ENCODE measurements around the gene GRPR.

DNA sequence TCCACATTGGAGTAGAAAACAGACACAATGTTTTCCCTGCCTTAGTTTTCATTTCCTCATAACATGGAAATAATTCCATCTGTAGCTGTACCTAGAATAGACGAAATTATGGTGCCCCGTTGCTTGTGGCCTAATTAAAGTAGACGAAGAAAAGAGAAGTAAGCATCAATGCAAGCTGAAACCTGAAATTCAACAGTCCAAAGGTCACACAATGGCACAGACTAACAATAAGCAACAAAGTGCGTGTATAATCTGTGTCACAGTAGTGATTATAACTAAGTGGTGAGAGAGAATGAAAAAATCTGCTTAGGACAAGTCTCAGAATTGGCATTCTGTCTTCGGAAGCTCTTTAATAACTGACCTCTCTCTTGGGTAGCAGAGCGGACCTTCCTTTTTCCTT, 68.2 kb downstream of the GRPR start:
- TF ChIP-seq, protein P1, sequence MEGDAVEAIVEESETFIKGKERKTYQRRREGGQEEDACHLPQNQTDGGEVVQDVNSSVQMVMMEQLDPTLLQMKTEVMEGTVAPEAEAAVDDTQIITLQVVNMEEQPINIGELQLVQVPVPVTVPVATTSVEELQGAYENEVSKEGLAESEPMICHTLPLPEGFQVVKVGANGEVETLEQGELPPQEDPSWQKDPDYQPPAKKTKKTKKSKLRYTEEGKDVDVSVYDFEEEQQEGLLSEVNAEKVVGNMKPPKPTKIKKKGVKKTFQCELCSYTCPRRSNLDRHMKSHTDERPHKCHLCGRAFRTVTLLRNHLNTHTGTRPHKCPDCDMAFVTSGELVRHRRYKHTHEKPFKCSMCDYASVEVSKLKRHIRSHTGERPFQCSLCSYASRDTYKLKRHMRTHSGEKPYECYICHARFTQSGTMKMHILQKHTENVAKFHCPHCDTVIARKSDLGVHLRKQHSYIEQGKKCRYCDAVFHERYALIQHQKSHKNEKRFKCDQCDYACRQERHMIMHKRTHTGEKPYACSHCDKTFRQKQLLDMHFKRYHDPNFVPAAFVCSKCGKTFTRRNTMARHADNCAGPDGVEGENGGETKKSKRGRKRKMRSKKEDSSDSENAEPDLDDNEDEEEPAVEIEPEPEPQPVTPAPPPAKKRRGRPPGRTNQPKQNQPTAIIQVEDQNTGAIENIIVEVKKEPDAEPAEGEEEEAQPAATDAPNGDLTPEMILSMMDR (IDR thresholded peaks at IDR 0.05), result no peak
- TF ChIP-seq POLR2A (IDR thresholded peaks at IDR 0.05), result no peak
